Suppressor macrophage treated with lipopolysaccharide for 1 hour (primary cell): ENCODE measurements around the gene PCDHGA6.
"Not testable (repeated sequence)": the region's sequence is repeated elsewhere in the genome, so short reads cannot be mapped to it uniquely, and the experiment has no call there.

Experiments
- DNase-seq, 3 donors: peaks; one replicate each; pipeline ENCODE4 v3.0.0-alpha.2; 2020 to 2022

PCDHGA6 gene

GRCh38 chr5:141373673-141374317, at the start of gene PCDHGA6:
PCDHGA6 (plus strand) TSS chr5:141373891; CDS start chr5:141374084, 193 bp downstream.
- DNase-seq: no peak

GRCh38 chr5:141326088-141326854, 47.4 kb upstream of the PCDHGA6 start:
- DNase-seq: peak; percentile 39 to 53 (median 51)

- no peak for DNase-seq
Observed at GRCh38 chr5:141328231-141328630, 45.5 kb upstream of the PCDHGA6 start.

- peak in 1 of 3 donors; percentile 16 for DNase-seq
Observed at GRCh38 chr5:141330299-141331080, 43.2 kb upstream of the PCDHGA6 start, which contains the start of gene PCDHGA1. PCDHGA1 (plus strand) TSS chr5:141330514.

DNA sequence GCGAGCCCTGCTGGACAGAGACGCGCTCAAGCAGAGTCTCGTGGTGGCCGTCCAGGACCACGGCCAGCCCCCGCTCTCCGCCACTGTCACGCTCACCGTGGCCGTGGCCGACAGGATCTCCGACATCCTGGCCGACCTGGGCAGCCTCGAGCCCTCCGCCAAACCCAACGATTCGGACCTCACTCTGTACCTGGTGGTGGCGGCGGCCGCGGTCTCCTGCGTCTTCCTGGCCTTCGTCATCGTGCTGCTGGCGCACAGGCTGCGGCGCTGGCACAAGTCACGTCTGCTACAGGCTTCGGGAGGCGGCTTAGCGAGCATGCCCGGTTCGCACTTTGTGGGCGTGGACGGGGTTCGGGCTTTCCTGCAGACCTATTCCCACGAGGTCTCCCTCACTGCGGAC, 41.1 kb upstream of the PCDHGA6 start:
- not testable (repeated sequence) for DNase-seq

- DNase-seq: no peak
Observed at GRCh38 chr5:141338538-141339306, 35.0 kb upstream of the PCDHGA6 start, which contains the start of gene PCDHGA2. PCDHGA2 (plus strand) TSS chr5:141338760.

DNA sequence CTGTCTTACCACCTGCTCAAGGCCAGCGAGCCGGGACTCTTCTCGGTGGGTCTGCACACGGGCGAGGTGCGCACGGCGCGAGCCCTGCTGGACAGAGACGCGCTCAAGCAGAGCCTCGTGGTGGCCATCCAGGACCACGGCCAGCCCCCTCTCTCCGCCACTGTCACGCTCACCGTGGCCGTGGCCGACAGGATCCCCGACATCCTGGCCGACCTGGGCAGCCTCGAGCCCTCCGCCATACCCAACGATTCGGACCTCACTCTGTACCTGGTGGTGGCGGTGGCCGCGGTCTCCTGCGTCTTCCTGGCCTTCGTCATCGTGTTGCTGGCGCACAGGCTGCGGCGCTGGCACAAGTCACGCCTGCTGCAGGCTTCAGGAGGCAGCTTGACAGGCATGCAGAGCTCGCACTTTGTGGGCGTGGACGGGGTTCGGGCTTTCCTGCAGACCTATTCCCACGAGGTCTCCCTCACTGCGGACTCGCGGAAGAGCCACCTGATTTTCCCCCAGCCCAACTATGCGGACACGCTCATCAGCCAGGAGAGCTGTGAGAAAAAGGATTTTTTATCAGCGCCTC, 32.8 kb upstream of the PCDHGA6 start:
- not testable (repeated sequence) for DNase-seq

DNA sequence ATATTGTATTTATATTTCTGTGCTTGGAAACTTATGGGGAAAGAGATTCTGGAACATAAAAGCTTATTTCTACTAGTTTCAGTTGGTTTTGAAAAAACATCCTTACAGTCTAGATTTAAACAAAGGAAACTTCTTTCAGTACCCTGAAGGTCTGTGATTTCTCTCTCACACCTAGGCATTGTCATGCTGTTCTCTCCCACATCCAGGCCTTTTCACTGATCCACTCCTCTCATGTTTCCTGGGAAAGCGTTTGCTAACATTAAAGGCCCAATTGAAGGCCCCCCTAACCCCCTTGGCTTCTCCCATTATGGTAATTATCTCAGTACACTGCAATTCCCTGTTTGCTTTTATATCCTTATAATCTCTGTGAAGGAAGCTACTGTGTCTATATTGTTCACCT, 30.9 kb upstream of the PCDHGA6 start:
- DNase-seq: no peak

DNA sequence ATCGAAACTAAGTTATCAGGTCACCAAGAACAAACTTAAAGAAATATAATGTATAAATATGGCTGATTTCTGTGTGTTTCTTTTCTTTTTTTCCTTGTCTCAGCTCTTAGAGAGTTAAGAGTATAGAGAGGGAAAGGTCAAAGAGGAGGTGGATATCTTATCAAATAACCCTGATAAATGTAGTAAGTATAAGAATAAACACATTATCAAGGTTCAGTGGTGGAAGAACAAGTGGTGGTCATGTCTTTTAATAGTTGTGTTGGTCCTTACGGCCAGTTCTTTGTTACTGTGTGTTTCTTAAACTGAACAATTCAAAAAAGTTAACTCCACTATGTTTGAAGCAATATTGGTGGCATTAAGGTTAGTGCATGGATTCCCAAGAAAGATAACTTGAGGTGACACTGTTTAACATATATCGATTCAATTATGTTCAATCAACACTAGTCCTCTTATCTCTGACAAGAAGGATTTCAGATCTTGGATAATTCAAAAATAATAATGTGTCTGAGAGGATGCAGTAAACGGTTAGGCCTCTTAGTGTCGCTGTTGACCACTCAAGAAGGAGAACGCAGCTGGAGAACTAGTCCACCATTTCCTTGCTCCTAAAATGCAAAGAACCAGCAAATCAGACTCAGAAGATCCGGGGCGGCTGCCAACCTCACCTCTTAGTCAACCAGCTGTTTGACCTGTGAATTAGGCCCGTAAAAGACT, 30.3 kb upstream of the PCDHGA6 start, which contains the start of gene PCDHGA3:
Gene PCDHGA3, plus strand, starts transcription at position 588 of the 711 bp plus-strand sequence. CDS start 205 bp downstream, outside the sequence.
- DNase-seq: peak; percentile 32 to 38 (median 35)

DNA sequence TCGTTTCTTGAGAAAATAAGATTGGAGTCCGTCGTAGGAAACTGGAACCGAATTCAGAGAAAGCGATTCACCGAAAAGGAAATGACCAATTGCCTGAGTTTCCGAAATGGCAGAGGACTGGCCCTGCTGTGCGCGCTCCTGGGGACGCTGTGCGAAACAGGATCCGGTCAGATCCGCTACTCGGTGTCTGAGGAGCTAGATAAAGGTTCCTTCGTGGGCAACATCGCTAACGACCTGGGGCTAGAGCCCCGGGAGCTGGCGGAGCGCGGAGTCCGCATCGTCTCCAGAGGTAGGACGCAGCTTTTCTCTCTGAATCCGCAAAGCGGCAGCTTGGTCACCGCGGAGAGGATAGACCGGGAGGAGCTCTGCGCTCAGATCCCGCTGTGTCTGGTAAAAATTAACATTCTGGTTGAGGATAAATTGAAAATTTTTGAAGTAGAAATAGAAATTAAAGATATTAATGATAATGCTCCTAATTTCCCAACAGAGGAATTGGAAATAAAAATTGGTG, 29.7 kb upstream of the PCDHGA6 start:
- DNase-seq: no peak

GRCh38 chr5:141345327-141345726, 28.4 kb upstream of the PCDHGA6 start:
- no peak for DNase-seq

DNA sequence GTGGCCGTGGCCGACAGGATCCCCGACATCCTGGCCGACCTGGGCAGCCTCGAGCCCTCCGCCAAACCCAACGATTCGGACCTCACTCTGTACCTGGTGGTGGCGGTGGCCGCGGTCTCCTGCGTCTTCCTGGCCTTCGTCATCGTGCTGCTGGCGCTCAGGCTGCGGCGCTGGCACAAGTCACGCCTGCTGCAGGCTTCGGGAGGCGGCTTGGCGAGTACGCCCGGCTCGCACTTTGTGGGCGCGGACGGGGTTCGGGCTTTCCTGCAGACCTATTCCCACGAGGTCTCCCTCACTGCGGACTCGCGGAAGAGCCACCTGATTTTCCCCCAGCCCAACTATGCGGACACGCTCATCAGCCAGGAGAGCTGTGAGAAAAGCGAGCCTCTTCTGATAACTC, 27.7 kb upstream of the PCDHGA6 start:
- DNase-seq: not testable (repeated sequence)

- peak in 2 of 3 donors; percentile 31 to 51 for DNase-seq
Observed at GRCh38 chr5:141349917-141350619, 23.6 kb upstream of the PCDHGA6 start, which contains the start of gene PCDHGB1. PCDHGB1 (plus strand) TSS chr5:141350099; CDS start chr5:141350261, 162 bp downstream.

DNA sequence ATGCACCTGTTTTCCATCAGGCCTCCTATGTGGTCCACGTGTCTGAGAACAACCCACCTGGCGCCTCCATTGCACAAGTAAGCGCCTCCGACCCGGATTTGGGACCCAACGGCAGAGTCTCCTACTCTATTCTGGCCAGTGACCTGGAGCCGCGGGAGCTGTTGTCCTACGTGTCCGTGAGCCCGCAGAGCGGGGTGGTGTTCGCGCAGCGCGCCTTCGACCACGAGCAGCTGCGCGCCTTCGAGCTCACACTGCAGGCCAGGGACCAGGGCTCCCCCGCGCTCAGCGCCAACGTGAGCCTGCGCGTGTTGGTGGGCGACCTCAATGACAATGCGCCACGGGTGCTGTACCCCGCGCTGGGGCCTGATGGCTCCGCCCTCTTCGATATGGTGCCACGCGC, 22.1 kb upstream of the PCDHGA6 start:
- DNase-seq: no peak

- peak in 1 of 3 donors; percentile 11 for DNase-seq
Observed at GRCh38 chr5:141354900-141355469, 18.7 kb upstream of the PCDHGA6 start, which contains the start of gene PCDHGA4. PCDHGA4 (plus strand) TSS chr5:141355021; CDS start chr5:141355108, 87 bp downstream.

- DNase-seq: no peak
Observed at GRCh38 chr5:141355641-141356040, 18.1 kb upstream of the PCDHGA6 start.

- no peak for DNase-seq
Observed at GRCh38 chr5:141356133-141356532, 17.6 kb upstream of the PCDHGA6 start.

DNA sequence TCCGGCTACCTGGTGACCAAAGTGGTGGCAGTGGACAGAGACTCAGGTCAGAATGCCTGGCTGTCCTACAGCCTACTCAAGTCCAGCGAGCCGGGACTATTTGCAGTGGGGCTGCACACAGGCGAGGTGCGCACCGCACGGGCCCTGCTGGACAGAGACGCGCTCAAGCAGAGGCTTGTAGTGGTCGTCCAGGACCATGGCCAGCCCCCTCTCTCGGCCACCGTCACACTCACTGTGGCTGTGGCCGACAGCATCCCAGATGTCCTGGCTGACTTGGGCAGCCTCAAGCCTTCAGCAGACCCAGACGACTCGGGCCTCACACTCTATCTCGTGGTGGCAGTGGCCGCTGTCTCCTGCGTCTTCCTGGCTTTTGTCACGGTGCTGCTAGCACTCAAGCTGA, 16.7 kb upstream of the PCDHGA6 start:
- no peak for DNase-seq

- DNase-seq: peak; percentile 31 to 43 (median 38)
Observed at GRCh38 chr5:141359790-141360426, 13.8 kb upstream of the PCDHGA6 start, which contains the start of gene PCDHGB2. PCDHGB2 (plus strand) TSS chr5:141359994; CDS start chr5:141360136, 142 bp downstream.
